ENCODE data around the gene FIZ1. TPM values are rescaled to one million over a fixed set of nuclear protein-coding genes. Genes with fewer than 3 reads are reported as not detected.
A peak's percentile ranks its signal among the peaks of the same experiment; 100 is the strongest.
"Not testable (repeated sequence)": the region's sequence is repeated elsewhere in the genome, so short reads cannot be mapped to it uniquely, and the experiment has no call there.

The FIZ1 gene
- total RNA-seq, 1 donor from 2014 or later = 7.1 TPM

- ATAC-seq = no peak
Measured at GRCh38 chr19:55592391-55593090, 6.8 kb downstream of the FIZ1 start.

GRCh38 chr19:55591555-55591954, 7.8 kb downstream of the FIZ1 start:
- ATAC-seq = no peak

- ATAC-seq = no peak
Measured at GRCh38 chr19:55590617-55591016, 8.7 kb downstream of the FIZ1 start.

- ATAC-seq = no peak
Measured at GRCh38 chr19:55590109-55590508, 9.2 kb downstream of the FIZ1 start.

- ATAC-seq = no peak
Measured at GRCh38 chr19:55588738-55589137, 10.6 kb downstream of the FIZ1 start.

- ATAC-seq = peak; percentile 90
Measured at GRCh38 chr19:55586976-55587668, 12.2 kb downstream of the FIZ1 start.

- ATAC-seq = peak; percentile 19
Measured at GRCh38 chr19:55585658-55586339, 13.5 kb downstream of the FIZ1 start.

- no peak for ATAC-seq
Measured at GRCh38 chr19:55584871-55585270, 14.4 kb downstream of the FIZ1 start.

GRCh38 chr19:55583897-55584296, 15.4 kb downstream of the FIZ1 start:
- not testable (repeated sequence) for ATAC-seq

- ATAC-seq = not testable (repeated sequence)
Measured at GRCh38 chr19:55582284-55582683, 17.0 kb downstream of the FIZ1 start.

GRCh38 chr19:55581823-55582223, 17.5 kb downstream of the FIZ1 start:
- no peak for ATAC-seq

GRCh38 chr19:55581145-55581822, 18.0 kb downstream of the FIZ1 start:
- peak; percentile 32 for ATAC-seq

- ATAC-seq = peak; percentile 76
Measured at GRCh38 chr19:55580628-55581144, 18.6 kb downstream of the FIZ1 start, which contains the start of gene ZNF579. TSS of gene ZNF579 (minus strand) at chr19:55580848. CDS start at chr19:55579639, 1,209 bp downstream.

- peak; percentile 7 for ATAC-seq
Measured at GRCh38 chr19:55579766-55580621, 19.3 kb downstream of the FIZ1 start.

GRCh38 chr19:55578761-55579747, 20.3 kb downstream of the FIZ1 start:
- peak; percentile 11 for ATAC-seq

GRCh38 chr19:55578031-55578760, 21.1 kb downstream of the FIZ1 start:
- ATAC-seq = no peak

GRCh38 chr19:55576746-55577145, 22.6 kb downstream of the FIZ1 start:
- no peak for ATAC-seq

GRCh38 chr19:55573929-55574328, 25.4 kb downstream of the FIZ1 start:
- ATAC-seq = not testable (repeated sequence)

GRCh38 chr19:55569477-55569876, 29.8 kb downstream of the FIZ1 start:
- ATAC-seq = not testable (repeated sequence)

Data from esophagus mucosa (tissue), 1 donor.